Activated T-cell treated with anti-CD3 and anti-CD28 coated beads, Interleukin-2, amount 50 U/mL, for 4 hours (primary cell): ENCODE measurements around the gene ID4. TPM values are rescaled to one million over a fixed set of nuclear protein-coding genes. Genes with fewer than 3 reads are reported as not detected.

ENCODE experiments used
- ATAC-seq, 2 donors: fragments of 200-7000 bp; cut with Tn5 transposase; one replicate each; pipeline ENCODE4 v1.10.0; 2021
- DNase-seq: peaks from one replicate; pipeline ENCODE4 v3.0.0-alpha.2; 2020
- H3K27me3 Mint-ChIP-seq: one replicate; pipeline ENCODE4 v1.8.0; 2021; ENCODE audit warnings: low read depth, mixed read lengths
- H3K36me3 Mint-ChIP-seq: one replicate; pipeline ENCODE4 v1.8.0; 2022; ENCODE audit warnings: mixed read lengths; ENCODE audit not compliant: insufficient read depth
- H3K4me1 Mint-ChIP-seq: one replicate; pipeline ENCODE4 v1.8.0; 2021; ENCODE audit warnings: low read depth, mixed read lengths
- H3K4me3 Mint-ChIP-seq: one replicate; pipeline ENCODE4 v1.8.0; 2021; ENCODE audit warnings: mild to moderate bottlenecking, moderate library complexity, mixed read lengths
- H3K9me3 Mint-ChIP-seq: one replicate; pipeline ENCODE4 v1.8.0; 2021; ENCODE audit warnings: mixed read lengths
- total RNA-seq, 3 donors: library from RNA; stranded (reverse); gene quantifications; one replicate each; pipeline ENCODE4 v1.2.1, GENCODE V29; 2021

The ID4 gene
- total RNA-seq, 3 donors from 2014 or later = 0.08 TPM; not detected in 2

DNA sequence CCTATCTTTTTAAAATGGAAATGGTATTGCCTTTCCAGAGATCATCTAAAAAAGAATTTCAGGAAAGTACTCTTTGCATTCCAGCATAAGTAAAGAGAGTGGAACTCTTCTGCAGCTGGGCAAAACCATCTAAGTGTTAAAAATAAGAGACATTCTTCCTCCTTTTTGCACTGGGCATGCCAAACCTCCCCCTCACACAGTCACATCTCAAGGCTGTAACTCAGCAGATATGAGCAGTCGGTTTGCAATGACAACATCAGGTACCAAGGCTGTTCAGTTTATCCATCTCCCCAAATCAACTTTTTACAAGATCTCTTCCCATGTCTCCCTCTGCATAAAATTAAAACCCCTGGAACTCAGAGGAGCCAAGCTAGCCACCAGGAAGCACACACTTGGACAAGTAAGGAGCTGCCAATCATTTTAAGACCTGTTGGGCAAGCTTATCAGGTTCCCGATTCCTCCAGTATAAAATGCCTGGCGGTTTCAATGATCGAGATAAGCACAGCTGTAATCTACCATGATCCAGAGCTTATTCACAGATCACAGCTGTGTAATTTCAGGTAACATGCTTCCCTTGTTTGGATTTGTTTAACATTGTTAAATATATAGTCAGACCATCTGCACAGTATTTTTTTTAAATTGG is 23.2 kb downstream of the ID4 start:
- no peak overlapping the region for H3K4me3 Mint-ChIP-seq
- no peaks in the 10 kb centered on the region for H3K4me1 Mint-ChIP-seq
- H3K36me3 Mint-ChIP-seq = no peaks in the 10 kb centered on the region
- no peak for DNase-seq
- H3K27me3 Mint-ChIP-seq = no peaks in the 10 kb centered on the region
- no peaks in the 10 kb centered on the region for H3K9me3 Mint-ChIP-seq
- no peak for ATAC-seq

DNA sequence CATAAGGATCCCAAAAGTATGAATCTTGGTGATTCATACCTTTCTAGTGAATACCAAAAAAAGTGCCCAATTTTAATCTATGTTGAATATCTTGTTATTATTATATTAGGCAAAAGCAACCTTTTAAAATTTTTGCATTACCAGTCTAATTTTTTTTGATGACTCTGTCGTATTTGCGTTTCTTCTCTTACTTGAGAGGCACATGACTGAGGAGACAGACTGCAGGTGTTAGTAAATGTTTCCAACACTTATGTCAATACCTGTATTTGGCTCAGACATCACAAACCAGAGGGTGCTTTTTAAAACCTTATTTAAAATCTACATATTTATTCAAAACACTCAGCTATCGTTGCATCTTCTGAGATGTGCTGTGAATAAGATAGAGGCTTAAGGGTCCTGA is 27.1 kb downstream of the ID4 start:
- ATAC-seq (no peak), DNase-seq (no peak)
- H3K9me3 Mint-ChIP-seq = no peaks in the 10 kb centered on the region
- H3K36me3 Mint-ChIP-seq = no peaks in the 10 kb centered on the region
- no peaks in the 10 kb centered on the region for H3K4me1 Mint-ChIP-seq
- no peaks in the 10 kb centered on the region for H3K27me3 Mint-ChIP-seq
- no peak overlapping the region for H3K4me3 Mint-ChIP-seq

DNA sequence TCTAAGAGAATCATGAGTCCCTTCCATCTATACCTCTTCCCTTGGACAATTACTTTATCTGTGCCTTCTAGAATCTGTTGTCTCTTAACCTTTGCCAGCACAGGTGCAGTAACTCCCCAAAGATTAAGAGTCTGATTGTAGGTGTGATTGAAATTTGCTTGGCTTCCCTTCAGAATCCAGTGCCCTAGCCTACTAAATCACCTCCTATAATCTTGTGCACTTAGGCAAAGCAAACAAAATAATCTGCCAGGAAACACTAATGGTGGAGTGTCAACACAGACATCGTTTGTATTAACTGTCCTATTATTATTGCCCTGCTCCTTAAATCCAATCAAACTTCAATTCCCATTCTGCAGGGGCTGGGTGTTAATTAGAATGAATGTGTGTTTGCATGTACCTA is 28.0 kb downstream of the ID4 start:
- H3K4me1 Mint-ChIP-seq = no peaks in the 10 kb centered on the region
- no peaks in the 10 kb centered on the region for H3K27me3 Mint-ChIP-seq
- no peak overlapping the region for H3K4me3 Mint-ChIP-seq
- DNase-seq (no peak), ATAC-seq (no peak)
- H3K36me3 Mint-ChIP-seq = no peaks in the 10 kb centered on the region
- no peaks in the 10 kb centered on the region for H3K9me3 Mint-ChIP-seq

DNA sequence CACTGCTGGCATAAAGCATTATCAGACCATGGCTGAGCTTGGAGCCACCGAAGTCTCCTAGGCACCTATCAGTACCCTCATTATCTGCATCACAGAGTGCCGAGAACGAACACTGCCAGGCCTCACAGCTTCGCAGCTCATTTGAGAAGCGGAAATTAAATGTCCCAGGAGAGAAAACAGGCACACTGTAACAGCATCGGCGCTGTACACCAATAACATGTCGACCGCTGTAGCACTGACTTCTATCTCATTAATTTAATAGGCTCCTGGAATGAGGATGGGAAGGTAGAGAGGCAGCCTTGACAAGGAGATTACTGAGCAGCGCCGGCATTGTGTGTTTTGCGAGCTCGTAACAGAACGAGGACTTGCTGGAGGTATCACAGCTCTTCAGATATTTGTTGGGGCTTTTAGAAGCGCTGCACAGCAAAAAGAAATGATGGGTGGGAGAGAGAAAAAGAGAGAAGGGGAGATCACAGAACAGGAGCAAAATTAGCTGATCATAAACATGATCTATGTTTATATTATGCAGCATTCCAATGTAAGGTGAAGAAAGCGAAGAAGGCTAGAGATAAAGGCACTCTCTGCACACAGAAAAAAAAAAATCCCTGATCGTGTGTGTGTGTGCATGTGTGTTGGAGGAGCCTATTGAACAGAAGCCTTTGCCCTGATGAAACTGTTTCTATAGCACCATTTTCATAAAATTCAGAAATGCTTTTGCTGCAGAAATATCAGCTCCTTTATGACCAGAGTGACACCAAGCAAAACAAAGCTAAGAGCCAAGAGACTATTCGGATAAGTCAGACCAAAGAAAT is 29.2 kb downstream of the ID4 start:
- Mint-ChIP-seq H3K36me3 (no peaks in the 10 kb centered on the region), H3K27me3 (no peaks in the 10 kb centered on the region), H3K4me3 (no peak overlapping the region), H3K4me1 (no peaks in the 10 kb centered on the region), H3K9me3 (no peaks in the 10 kb centered on the region)
- ATAC-seq (no peak), DNase-seq (no peak)

DNA sequence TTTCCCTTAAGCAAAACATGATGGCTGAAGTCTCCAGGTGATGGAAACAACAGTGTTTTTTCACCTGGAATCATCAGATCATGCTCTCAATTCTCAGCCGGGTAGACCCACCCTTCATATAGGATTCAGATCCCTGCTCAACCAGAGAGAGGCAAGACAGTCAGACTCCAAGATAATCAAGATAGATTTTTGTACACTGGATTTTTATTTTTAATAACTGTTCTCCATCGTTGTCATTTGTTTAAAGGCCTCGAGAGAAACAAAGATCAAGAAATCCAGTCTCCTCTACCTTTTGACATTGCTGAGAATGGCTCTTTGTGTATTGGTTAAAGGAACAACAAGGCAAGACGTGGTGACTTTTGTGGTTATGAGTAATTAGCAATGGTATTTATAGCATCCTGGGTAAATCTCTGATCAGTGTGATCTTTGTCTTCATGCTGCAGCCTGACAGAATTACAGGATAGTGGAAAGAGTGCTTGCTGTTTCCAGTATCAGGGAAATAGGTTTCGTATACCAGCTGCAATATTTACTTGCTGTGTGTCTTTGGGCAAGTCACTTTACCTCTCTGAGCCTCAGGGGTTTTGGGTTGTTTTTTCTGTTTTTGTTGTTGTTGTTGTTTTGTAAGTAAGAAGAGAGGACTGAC is 29.9 kb downstream of the ID4 start:
- no peak for DNase-seq
- H3K36me3 Mint-ChIP-seq = no peaks in the 10 kb centered on the region
- H3K9me3 Mint-ChIP-seq = no peaks in the 10 kb centered on the region
- H3K4me3 Mint-ChIP-seq = no peak overlapping the region
- H3K27me3 Mint-ChIP-seq = no peaks in the 10 kb centered on the region
- no peak for ATAC-seq
- no peaks in the 10 kb centered on the region for H3K4me1 Mint-ChIP-seq

DNA sequence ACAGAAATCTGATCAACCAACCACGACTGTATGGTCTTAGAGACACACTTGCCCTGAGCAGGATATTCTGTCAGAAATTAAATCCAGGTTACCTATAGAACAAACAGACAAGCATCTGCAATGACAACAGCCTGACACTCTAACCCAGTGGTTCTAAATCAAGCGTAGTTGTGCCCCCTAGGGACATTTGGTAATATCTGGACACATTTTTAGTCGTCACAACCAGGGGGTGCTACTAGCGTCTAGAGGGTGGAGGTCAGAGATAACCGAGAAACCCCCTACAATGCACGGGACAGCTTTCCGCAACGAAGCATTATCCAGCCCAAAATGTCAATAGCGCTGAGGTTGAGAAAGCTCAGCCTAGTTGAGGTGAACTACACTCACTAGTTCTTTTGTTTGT is 32.3 kb downstream of the ID4 start:
- H3K9me3 Mint-ChIP-seq = no peaks in the 10 kb centered on the region
- H3K4me3 Mint-ChIP-seq = no peak overlapping the region
- ATAC-seq (no peak), DNase-seq (no peak)
- no peaks in the 10 kb centered on the region for H3K27me3 Mint-ChIP-seq
- H3K4me1 Mint-ChIP-seq = no peaks in the 10 kb centered on the region
- H3K36me3 Mint-ChIP-seq = no peaks in the 10 kb centered on the region

DNA sequence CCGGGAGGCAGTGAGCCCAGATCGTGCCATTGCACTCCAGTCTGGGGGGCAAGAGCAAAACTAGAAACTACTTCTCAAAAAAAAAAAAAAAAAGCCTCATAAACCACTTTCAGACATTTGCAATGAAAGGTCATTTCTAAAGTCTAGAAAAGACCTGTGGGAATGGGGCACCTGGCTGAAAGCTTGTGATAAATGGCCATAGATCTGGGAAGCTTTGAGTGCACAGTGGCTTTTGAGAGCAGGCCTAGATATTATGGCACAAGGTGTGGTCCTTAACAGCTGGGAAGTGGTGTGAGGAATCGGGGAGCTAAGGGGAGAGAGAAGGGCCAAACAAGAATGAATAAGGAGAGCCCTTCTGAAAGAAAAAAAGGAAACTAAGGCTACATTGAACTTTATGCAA is 33.2 kb downstream of the ID4 start:
- Mint-ChIP-seq H3K27me3 (no peaks in the 10 kb centered on the region), H3K36me3 (no peaks in the 10 kb centered on the region), H3K4me1 (no peaks in the 10 kb centered on the region), H3K9me3 (no peaks in the 10 kb centered on the region), H3K4me3 (no peak overlapping the region)
- no peak for DNase-seq
- ATAC-seq = no peak

DNA sequence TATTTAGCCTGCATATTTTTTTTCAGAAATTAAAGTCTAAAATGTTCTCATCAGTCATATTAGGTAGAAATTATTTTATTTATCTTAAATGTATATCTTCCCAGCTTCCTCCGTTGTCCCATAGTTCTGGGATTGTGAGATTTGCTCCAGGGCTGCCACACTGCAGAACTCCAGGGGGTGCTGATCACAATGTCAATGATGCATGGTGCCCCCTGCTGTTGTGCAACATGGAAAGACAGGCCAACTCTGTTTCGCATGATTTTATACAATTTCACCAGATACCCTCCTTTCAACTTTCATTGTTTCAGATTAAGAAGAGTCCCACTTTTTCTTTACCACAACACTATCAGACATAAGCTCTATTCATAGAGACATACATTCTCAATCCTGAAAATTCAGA is 35.9 kb downstream of the ID4 start:
- H3K27me3 Mint-ChIP-seq = no peaks in the 10 kb centered on the region
- H3K4me3 Mint-ChIP-seq = no peak overlapping the region
- no peaks in the 10 kb centered on the region for H3K36me3 Mint-ChIP-seq
- H3K9me3 Mint-ChIP-seq = no peaks in the 10 kb centered on the region
- H3K4me1 Mint-ChIP-seq = no peaks in the 10 kb centered on the region
- ATAC-seq (no peak), DNase-seq (no peak)

DNA sequence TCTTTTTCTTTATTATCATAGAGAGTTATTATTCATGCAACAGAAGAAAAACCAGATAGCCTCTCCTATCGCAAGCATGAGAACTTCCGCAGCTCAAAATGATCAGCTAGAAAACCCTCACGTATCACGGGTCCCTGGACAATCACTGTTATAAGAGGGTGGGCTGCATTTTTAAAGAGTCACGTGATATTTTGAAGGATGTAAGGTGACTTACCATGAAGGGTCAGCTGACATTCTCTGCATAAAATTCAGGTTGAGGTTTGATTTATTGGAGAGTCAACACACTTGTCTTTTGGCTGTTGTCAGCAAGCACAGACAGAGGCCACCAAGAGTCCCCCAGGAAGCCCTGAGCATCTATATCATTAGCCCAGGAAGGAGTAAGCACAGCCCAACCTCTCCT is 39.5 kb downstream of the ID4 start:
- Mint-ChIP-seq H3K4me3 (no peak overlapping the region), H3K9me3 (no peaks in the 10 kb centered on the region), H3K27me3 (no peaks in the 10 kb centered on the region), H3K4me1 (no peaks in the 10 kb centered on the region), H3K36me3 (no peaks in the 10 kb centered on the region)
- no peak for ATAC-seq
- DNase-seq = no peak

DNA sequence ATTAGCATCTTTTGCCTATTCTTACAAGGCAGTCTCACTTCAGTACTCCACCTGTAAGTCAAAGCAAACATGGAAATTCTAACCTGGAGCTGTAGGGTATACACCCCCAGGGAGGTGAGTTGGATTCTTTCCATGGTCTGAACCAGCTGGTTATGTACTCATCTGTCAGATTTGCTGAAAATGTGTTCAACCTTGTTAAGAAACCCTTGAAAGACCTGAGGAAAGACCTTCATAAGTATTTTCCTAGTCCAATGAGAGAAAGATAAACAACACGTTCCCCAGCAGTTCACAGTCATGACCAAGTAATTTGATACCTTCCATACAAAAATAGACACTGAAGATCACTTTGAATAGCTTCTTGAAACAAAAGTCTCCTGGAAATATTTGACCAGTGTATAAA is 42.5 kb downstream of the ID4 start:
- DNase-seq = no peak
- H3K4me3 Mint-ChIP-seq = no peak overlapping the region
- ATAC-seq = no peak
- H3K36me3 Mint-ChIP-seq = no peaks in the 10 kb centered on the region
- H3K4me1 Mint-ChIP-seq = no peaks in the 10 kb centered on the region
- H3K9me3 Mint-ChIP-seq = no peaks in the 10 kb centered on the region
- H3K27me3 Mint-ChIP-seq = no peaks in the 10 kb centered on the region

DNA sequence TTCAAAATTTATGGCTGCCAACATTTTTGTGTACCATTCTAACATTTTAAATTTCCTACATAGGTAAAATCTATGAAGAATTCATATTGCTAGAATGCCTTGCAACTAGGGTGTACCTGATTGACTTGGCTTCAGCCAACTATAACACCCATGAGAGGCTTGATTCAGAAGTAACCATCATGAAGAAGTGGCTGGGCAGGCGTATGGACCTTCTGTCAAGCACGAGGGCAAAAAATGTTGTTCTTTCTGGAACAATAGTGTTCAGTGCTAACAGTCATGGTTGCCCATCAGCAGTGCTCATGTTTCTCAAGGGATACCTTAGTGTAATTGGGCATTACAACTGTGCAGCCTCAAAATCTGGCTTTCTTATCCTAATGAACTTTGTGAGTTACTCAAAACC is 42.9 kb downstream of the ID4 start:
- ATAC-seq = no peak
- Mint-ChIP-seq H3K27me3 (no peaks in the 10 kb centered on the region), H3K4me1 (no peaks in the 10 kb centered on the region), H3K4me3 (no peak overlapping the region), H3K9me3 (no peaks in the 10 kb centered on the region), H3K36me3 (no peaks in the 10 kb centered on the region)
- no peak for DNase-seq

DNA sequence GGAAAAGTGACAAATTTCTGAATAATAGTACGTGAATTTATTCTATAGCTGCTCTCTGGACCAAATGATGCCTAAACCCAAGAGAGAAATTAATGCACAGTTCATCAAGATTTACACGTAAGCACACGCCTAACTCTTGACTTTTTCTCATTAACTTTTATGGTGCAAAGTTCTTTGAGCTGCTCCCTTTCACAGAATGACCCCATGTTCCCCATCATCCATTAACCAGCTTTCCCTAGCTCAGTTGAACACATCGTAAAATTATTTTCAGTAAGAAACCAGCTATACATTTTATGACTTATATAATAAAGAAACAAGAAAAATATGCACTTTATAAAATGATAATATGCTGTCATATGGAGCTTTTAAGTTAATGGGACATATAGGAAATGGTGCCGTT is 54.3 kb downstream of the ID4 start:
- peaks cover 4% of the 10 kb centered on the region for H3K27me3 Mint-ChIP-seq
- ATAC-seq = no peak
- H3K4me3 Mint-ChIP-seq = no peak overlapping the region
- H3K9me3 Mint-ChIP-seq = peaks cover 10% of the 10 kb centered on the region
- no peaks in the 10 kb centered on the region for H3K36me3 Mint-ChIP-seq
- no peak for DNase-seq
- no peaks in the 10 kb centered on the region for H3K4me1 Mint-ChIP-seq
